A673 (cell line): ENCODE results near the gene ZNF425.

Experiments
- EZH2 ChIP-seq: fragments of 200-600 bp; sonication (generic); IDR thresholded peaks from 2 replicates; pipeline ENCODE4 v1.6.1; 2017; ENCODE audit warnings: borderline replicate concordance, low read depth, mild to moderate bottlenecking, mixed read lengths, antibody characterized with exemption, low read length; ENCODE audit not compliant: poor library complexity, severe bottlenecking
- TF ChIP-seq, protein P1 (sequence below): fragments of 300-800, 200-600 bp; sonication (generic); conservative IDR thresholded peaks from 2 replicates; pipeline ENCODE4 v1.5.1; 2017; ENCODE audit warnings: low read depth, mild to moderate bottlenecking, antibody characterized with exemption, low read length, moderate library complexity, mixed read lengths

DNA sequence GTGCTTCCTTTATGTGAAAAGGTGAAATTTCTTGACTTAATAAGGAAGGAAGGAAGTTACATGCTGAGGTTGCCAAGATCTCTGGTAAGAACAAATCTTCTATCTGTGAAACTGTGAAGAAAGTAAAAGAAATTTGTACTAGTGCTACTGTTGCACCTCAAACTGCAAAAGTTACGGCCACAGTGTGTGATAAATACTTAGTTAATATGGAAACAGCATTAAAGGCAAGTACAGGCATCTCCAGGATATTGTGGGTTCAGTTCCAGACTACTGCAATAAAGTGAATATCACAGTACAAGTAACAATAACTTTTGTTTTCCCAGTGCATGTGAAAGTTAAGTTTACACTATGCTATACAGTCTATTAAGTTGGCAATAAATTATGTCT lies 46.4 kb upstream of the ZNF425 start:
- TF ChIP-seq, protein P1, sequence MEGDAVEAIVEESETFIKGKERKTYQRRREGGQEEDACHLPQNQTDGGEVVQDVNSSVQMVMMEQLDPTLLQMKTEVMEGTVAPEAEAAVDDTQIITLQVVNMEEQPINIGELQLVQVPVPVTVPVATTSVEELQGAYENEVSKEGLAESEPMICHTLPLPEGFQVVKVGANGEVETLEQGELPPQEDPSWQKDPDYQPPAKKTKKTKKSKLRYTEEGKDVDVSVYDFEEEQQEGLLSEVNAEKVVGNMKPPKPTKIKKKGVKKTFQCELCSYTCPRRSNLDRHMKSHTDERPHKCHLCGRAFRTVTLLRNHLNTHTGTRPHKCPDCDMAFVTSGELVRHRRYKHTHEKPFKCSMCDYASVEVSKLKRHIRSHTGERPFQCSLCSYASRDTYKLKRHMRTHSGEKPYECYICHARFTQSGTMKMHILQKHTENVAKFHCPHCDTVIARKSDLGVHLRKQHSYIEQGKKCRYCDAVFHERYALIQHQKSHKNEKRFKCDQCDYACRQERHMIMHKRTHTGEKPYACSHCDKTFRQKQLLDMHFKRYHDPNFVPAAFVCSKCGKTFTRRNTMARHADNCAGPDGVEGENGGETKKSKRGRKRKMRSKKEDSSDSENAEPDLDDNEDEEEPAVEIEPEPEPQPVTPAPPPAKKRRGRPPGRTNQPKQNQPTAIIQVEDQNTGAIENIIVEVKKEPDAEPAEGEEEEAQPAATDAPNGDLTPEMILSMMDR: no peak
- TF ChIP-seq EZH2: no peak
